NAMALWA (cell line): ENCODE data around the gene RTEL1.

Source experiments
- DNase-seq: peaks from one replicate; pipeline ENCODE4 v3.0.0-alpha.2; 2015; ENCODE audit warnings: low spot score

The RTEL1 gene

DNA sequence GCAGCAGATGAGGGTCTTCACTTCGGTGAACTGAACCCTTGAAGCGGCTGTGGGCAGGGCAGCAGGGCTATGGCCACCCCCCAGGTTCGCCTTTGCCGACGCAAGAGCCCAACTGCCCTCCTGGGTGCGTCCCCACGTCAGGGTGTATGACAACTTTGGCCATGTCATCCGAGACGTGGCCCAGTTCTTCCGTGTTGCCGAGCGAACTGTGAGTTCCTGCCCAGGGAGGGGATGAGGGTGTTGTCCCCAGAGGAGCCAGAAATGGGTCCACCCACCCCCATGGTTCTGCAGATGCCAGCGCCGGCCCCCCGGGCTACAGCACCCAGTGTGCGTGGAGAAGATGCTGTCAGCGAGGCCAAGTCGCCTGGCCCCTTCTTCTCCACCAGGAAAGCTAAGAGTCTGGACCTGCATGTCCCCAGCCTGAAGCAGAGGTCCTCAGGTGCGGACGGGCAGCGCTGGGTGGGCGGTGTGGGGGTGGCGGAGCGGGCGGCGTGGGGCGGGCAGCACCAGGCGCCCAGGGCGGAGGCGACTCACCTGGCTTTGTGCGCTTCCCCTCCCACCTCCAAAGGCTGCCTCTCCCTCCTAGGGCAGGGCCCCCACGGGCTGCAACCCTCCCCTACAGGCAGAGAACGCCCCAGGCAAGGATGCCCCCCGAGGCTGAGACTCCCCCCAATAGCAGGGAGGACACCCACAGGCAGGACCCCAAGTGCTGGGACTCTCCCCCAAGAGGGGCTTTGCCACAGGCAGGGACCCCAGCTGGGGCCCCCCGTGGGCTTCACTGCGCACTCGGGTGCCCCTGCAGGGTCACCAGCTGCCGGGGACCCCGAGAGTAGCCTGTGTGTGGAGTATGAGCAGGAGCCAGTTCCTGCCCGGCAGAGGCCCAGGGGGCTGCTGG lies 32.1 kb downstream of the RTEL1 start:
- no peak for DNase-seq

DNA sequence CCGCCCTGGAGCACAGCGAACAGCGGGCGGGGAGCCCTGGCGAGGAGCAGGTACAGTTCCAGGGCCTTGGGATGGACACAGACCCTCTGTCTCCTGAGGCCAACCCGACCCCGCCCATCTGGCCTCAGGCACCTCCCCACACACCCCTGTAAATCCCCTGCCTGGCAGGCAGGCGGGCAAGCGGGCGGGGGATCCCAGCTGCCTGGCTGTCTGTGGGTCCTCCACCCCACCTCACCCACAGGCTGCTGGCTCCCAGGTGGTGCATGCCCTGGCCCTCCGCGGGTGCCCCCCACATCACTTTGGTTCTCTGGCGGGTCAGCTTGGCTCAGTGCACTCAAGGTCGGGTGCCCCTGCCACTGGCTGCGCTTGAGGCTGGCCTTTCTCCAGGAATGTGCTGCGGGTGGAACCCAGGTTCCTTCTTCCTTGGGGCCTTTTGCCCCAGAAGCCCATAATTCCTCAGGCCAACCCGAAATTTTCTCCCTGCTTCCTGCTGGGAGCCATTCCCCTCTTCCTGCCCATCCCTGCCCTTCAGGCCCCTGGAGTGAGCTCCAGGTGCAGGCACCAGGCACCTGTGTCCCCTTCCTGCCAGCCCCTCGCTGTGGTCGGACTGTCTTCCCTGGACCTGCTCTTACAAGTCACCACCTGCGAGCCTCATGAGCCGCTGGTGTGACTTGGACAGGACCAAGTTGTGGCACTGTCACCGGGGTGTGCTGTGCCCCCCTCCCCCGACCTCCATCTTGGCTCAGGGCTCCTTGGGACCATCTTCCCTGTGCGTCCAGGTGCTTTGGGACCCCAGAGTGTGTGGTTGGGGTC lies 33.0 kb downstream of the RTEL1 start:
- DNase-seq: no peak

DNA sequence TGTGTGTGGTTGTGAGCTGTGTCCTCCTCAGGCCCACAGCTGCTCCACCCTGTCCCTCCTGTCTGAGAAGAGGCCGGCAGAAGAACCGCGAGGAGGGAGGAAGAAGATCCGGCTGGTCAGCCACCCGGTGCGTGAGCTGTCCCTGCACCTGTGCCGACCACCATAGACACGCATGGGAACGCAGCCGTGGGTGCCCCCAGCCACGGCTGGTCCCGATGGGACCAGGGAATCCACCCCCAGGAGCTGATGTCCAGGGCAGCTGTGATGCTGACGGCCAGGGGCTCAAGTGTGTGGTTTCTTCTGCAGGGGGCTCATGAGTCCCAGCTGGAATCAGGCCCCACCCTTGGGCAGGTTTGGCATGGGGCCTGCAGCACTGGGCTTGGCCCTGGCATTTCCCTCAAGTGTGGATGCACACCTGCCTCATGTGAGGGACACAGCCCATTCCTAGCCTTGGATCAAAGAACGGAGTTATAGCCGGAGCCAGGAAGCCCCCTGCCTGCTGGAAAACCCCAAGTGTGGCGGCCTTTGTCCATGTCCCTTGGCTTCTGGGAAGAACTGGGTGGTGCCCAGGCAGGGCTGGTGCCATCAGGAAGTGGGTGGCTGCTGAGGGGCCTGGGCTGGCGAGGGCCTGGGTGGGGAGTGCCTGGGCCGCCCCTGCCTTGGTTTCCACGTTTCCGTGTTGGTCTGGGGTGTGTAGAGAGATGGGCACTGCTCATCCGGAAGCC lies 33.8 kb downstream of the RTEL1 start:
- no peak for DNase-seq

DNA sequence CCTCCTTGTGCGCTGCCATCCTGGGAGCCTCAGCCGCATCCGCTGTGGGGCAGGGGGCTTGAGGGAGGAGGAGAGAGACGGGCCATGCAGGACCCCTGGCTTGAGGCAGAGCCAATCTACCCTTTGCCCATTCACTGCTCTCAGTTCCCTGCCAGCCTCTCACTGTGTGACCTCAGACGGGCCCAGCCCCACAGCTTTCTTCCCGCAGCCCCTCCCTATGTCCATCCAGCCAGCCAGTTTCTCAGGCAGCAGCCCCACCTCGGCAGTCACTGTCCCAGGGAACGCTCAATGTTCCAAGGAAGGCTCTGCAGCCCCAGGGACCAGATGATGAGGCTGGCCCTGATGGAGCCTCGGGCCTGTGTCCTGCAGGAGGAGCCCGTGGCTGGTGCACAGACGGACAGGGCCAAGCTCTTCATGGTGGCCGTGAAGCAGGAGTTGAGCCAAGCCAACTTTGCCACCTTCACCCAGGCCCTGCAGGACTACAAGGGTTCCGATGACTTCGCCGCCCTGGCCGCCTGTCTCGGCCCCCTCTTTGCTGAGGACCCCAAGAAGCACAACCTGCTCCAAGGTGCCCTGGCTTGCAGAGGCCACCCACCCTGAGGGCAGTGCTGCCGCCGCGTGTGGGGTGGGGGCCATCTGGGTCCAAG lies 34.4 kb downstream of the RTEL1 start:
- DNase-seq: no peak

DNA sequence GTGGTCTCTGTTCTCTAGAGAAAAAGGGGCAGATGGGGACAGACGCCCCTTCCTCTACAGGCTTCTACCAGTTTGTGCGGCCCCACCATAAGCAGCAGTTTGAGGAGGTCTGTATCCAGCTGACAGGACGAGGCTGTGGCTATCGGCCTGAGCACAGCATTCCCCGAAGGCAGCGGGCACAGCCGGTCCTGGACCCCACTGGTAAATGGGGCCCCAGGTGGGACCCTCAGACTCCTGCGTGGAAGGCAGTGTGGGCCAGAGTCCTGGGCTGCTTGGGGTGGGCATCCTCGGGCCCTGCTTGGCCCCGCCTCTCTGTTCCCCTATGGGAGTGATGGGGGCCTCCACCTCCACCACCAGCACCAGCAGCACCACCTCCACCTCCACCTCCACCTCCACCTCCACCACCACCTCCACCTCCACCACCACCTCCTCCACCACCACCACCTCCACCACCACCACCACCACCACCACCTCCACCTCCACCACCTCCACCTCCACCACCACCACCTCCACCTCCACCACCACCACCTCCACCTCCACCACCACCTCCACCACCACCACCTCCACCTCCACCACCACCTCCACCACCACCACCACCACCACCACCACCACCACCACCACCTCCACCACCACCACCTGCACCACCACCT lies 35.1 kb downstream of the RTEL1 start:
- no peak for DNase-seq

DNA sequence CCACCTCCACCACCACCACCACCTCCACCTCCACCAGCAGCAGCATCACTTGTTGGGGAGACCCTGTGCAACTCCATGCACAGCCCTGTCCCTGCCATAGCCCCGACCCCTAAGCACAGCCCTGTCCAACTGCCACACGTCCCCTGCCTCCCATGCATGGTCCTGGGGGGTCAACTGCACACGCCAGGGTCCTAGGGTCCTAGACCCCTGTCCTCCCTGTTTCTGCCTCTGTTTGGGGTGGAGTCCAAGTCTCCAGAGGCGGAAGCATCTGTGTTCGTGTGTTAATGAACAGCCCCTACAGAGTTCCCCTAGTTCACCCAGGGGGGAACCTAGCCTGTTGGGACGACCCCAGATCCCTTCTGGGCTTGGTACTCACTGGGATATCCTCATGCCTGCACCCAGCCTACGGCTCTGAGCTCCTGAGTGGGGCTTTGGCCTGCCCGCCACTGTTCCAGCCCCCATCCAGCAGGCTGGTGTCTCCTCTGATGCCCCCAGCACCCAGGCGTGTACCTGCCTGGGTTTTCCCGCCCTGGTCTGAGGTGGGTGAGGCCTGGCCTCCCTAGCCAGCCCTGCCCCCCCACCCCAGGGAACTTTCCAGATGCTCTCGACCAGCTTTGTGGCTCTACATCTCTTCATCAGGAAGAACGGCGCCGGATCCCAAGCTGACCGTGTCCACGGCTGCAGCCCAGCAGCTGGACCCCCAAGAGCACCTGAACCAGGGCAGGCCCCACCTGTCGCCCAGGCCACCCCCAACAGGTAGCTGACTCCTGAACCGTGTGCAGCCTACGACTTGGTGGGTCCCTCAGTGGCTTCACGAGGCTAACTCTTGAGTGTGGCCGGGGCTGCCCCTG lies 35.8 kb downstream of the RTEL1 start:
- DNase-seq: no peak

DNA sequence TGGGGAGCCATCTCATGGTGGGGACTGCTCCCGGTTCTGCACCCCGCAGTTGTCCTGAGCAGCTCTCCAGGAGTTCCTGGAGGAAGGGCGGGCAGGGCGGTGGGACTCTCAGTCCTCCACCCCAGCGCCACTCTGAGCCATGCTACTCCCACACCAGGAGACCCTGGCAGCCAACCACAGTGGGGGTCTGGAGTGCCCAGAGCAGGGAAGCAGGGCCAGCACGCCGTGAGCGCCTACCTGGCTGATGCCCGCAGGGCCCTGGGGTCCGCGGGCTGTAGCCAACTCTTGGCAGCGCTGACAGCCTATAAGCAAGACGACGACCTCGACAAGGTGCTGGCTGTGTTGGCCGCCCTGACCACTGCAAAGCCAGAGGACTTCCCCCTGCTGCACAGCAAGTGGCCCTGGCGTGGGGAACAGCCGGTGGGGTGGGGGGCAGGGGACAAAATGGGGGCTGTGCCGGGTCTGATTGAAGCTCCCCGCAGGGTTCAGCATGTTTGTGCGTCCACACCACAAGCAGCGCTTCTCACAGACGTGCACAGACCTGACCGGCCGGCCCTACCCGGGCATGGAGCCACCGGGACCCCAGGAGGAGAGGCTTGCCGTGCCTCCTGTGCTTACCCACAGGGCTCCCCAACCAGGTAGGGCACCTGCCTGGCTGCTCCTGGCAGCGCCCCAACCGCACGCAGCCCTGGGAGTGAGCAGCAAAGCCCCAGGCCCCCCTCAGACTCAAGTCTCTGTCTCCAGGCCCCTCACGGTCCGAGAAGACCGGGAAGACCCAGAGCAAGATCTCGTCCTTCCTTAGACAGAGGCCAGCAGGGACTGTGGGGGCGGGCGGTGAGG lies 36.7 kb downstream of the RTEL1 start:
- DNase-seq: no peak

DNA sequence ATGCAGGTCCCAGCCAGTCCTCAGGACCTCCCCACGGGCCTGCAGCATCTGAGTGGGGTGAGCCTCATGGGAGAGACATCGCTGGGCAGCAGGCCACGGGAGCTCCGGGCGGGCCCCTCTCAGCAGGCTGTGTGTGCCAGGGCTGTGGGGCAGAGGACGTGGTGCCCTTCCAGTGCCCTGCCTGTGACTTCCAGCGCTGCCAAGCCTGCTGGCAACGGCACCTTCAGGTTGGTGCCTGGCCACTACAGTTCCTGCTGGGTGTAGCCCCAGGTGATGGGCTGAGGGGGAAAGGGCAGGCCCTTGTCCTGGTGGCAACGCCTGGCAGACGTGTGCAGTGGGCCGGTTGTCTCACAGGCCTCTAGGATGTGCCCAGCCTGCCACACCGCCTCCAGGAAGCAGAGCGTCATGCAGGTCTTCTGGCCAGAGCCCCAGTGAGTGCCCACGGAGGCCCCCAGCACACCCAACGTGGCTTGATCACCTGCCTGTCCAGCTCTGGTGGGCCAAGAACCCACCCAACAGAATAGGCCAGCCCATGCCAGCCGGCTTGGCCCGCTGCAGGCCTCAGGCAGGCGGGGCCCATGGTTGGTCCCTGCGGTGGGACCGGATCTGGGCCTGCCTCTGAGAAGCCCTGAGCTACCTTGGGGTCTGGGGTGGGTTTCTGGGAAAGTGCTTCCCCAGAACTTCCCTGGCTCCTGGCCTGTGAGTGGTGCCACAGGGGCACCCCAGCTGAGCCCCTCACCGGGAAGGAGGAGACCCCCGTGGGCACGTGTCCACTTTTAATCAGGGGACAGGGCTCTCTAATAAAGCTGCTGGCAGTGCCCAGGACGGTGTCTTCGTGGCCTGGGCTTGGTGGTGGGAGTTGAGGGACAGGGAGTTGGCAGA lies 37.6 kb downstream of the RTEL1 start:
- no peak for DNase-seq

DNA sequence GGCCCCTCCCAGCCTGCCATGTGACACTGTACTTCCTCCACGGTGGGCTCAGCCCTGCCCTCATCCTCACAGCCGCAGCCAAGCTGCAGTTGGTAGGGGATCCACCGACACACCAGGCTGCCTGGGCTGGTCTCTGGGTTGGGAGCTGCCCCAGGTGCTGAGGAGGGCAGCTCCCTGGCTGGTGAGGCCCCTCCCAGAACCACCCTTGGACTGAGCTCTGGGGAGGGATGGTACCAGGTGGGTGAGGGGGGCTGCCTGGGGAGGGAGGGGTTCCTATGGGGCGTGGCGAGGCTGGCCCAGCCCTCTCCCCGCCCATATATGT lies 38.2 kb downstream of the RTEL1 start:
- DNase-seq: peak; percentile 57

DNA sequence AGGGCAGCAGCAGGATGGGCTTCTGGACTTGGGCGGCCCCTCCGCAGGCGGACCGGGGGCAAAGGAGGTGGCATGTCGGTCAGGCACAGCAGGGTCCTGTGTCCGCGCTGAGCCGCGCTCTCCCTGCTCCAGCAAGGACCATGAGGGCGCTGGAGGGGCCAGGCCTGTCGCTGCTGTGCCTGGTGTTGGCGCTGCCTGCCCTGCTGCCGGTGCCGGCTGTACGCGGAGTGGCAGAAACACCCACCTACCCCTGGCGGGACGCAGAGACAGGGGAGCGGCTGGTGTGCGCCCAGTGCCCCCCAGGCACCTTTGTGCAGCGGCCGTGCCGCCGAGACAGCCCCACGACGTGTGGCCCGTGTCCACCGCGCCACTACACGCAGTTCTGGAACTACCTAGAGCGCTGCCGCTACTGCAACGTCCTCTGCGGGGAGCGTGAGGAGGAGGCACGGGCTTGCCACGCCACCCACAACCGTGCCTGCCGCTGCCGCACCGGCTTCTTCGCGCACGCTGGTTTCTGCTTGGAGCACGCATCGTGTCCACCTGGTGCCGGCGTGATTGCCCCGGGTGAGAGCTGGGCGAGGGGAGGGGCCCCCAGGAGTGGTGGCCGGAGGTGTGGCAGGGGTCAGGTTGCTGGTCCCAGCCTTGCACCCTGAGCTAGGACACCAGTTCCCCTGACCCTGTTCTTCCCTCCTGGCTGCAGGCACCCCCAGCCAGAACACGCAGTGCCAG lies 38.7 kb downstream of the RTEL1 start, which contains the start of gene TNFRSF6B:
TSS of gene TNFRSF6B (plus strand) at position 25 of the 729 bp plus-strand sequence. CDS start at position 141, 116 bp downstream.
- no peak for DNase-seq

DNA sequence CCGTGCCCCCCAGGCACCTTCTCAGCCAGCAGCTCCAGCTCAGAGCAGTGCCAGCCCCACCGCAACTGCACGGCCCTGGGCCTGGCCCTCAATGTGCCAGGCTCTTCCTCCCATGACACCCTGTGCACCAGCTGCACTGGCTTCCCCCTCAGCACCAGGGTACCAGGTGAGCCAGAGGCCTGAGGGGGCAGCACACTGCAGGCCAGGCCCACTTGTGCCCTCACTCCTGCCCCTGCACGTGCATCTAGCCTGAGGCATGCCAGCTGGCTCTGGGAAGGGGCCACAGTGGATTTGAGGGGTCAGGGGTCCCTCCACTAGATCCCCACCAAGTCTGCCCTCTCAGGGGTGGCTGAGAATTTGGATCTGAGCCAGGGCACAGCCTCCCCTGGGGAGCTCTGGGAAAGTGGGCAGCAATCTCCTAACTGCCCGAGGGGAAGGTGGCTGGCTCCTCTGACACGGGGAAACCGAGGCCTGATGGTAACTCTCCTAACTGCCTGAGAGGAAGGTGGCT lies 39.3 kb downstream of the RTEL1 start:
- DNase-seq: no peak

DNA sequence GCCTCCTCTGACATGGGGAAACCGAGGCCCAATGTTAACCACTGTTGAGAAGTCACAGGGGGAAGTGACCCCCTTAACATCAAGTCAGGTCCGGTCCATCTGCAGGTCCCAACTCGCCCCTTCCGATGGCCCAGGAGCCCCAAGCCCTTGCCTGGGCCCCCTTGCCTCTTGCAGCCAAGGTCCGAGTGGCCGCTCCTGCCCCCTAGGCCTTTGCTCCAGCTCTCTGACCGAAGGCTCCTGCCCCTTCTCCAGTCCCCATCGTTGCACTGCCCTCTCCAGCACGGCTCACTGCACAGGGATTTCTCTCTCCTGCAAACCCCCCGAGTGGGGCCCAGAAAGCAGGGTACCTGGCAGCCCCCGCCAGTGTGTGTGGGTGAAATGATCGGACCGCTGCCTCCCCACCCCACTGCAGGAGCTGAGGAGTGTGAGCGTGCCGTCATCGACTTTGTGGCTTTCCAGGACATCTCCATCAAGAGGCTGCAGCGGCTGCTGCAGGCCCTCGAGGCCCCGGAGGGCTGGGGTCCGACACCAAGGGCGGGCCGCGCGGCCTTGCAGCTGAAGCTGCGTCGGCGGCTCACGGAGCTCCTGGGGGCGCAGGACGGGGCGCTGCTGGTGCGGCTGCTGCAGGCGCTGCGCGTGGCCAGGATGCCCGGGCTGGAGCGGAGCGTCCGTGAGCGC lies 39.9 kb downstream of the RTEL1 start:
- no peak for DNase-seq

DNA sequence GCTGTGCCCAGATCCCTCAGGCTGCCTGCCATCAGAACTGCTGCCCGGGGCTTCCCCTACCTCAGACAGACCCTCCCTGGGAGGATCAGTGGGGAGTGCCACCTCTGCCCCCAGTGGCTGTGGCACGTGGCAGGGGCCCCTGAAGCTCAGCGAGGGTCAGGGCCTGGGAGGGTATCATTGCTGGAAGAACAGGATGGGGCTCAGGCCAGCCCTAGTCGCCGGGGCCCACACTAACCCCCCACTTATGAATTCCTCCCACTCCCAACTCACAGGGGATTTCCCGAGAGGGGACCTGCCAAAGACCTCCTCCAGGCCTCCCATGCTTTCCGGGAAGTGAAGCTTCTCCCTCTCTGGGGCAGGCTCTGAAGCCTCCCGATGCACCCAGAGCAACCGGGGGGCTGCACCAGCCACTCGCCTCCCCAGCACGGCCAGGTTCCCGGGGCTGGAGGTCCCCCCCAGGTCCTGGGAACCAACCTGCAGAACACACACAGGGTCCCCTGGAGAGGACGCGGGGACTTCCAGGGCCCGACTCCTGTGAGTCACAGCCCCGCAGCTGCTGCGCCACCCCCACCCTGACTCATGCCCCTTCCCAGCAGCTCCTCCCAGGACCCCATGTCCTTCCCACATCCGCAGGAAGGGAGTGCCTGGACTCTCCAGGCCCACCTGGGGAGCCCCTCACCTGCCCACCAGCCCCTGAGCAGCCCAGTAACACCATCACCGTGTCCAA lies 40.8 kb downstream of the RTEL1 start:
- DNase-seq: no peak

DNA sequence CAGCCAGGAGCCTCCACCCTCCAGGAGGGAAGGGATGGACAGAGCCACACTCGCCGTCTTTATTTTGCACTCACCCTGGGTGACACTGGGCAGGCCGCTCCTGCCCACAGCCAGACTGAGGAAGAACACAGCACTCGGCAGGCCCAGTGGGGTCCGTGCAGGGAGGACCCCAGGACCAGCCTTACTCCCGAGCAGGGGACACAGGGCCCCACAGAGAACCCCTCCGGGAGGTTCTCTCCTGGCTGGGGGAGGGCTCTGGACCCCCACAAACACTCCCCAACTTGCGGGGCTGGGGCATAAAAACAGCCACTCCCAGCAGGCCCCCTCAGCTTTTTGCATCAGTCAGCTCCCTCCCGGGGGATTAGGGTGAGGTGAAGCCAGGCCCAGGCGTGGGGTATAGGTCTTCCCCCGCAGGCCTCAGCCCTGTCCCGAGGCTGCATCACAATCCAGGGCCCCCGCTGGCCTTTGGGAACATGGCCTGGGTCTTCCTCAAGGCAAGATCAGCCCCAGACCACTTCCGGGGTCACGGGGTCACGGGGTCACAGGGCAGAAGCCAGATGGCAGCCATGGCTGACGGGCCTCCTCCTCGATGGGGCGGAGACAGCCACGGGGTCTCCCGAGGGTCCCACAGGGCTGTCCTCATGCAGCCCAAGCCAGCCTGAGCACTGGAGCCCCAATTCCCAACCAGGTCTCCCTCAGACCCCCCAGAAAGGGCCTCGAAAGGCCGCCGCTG lies 41.5 kb downstream of the RTEL1 start:
- DNase-seq: no peak

DNA sequence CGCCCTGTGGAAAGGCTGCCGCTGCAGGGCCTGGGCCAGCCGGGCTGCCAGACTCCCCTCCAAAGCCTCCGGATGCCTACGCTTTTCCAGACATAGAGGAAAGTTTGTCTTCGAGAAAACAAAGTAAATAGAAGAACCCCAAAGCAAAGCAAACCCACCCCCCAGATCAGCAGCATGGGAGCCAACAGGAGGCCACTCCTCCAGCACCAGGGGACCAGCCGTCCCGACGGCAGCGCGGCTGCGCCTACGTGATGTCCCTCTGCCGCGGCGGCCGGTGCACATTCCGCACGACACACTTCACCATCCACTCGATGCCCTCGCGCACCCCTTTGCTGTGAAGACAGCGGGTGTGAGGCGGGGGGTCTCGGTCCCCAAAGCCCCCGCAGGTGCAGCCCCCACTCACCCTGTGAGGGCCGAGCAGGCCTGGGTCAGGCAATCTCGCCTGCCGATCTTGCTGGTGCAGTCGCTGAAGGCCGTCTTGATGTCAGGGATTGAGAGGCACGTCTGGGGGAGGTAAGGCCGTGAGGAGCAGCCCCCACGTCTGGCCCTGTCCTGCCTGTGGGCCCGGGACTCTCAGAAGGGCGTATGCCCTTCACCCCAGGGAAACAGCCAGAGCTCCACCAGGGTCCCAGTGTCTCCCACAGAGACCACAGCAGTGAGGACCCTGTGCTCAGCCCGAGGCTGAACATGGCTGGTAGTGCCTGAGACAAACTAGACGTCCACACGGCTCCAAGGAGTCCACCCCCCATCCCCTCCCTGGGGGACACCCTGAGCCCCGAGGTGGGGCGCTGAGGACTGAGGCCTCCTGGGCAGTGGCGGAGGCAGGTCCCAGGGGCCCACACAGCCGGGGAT lies 42.3 kb downstream of the RTEL1 start:
- DNase-seq: no peak
